Activated CD4-positive, alpha-beta memory T cell treated with anti-CD3 and anti-CD28 coated beads, Interleukin-2, amount 10 ng/mL, durations not matched to agents 7 days and 5 days (primary cell): ENCODE data around the gene PTGER2. TPM values are rescaled to one million over a fixed set of nuclear protein-coding genes. Genes with fewer than 3 reads are reported as not detected.
A peak's percentile ranks its signal among the peaks of the same experiment; 100 is the strongest.

Experiments
- CTCF ChIA-PET: fragments of 350-600 bp; sonication (Branson Sonifier 250); formaldehyde crosslinking; loops from one replicate; lab custom pipeline; 2021; ENCODE audit warnings: antibody characterized with exemption, inconsistent platforms; lab: Charles Lee
- POLR2A ChIA-PET: fragments of 350-600 bp; sonication (Branson Sonifier 250); formaldehyde crosslinking; loops from one replicate; lab custom pipeline; 2021; ENCODE audit warnings: antibody characterized with exemption; lab: Charles Lee
- DNase-seq: peaks from one replicate; pipeline ENCODE4 v3.0.0-alpha.2; 2020
- H3K27ac Mint-ChIP-seq: one replicate; pipeline ENCODE4 v1.8.0; 2021; ENCODE audit warnings: mild to moderate bottlenecking, mixed read lengths
- H3K27me3 Mint-ChIP-seq: one replicate; pipeline ENCODE4 v1.8.0; 2021; ENCODE audit warnings: mixed read lengths
- H3K36me3 Mint-ChIP-seq: one replicate; pipeline ENCODE4 v1.8.0; 2021; ENCODE audit warnings: low read depth, mixed read lengths
- H3K4me1 Mint-ChIP-seq: one replicate; pipeline ENCODE4 v1.8.0; 2021; ENCODE audit warnings: mixed read lengths
- H3K4me3 Mint-ChIP-seq: one replicate; pipeline ENCODE4 v1.8.0; 2021; ENCODE audit warnings: mild to moderate bottlenecking, mixed read lengths
- H3K9me3 Mint-ChIP-seq: one replicate; pipeline ENCODE4 v1.8.0; 2021; ENCODE audit warnings: mixed read lengths
- total RNA-seq, 2 experiments: library from RNA; stranded (reverse); gene quantifications; one replicate each; pipeline ENCODE4 v1.2.3, GENCODE V29; 2021

PTGER2 gene
- total RNA-seq, 2 experiments from 2014 or later, result 108 to 112 TPM

DNA sequence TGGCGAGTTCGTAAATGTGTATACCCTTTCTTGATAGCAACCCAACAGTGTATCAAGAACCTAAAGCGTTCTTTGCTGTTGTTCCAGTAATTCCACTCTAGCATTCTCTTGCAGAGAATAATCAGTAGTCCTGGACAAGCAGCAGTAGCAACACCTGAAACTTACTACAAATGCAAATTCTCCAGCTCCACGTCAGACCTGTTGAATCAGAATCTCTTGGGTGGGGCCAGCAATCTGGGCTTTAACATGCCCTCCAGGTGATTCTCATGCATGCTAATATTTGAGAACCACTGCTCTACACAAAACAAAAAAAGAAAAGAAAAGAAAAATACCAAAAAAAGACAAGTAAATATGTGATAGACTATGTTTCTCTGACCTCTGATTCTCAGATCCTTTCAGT lies 36.6 kb upstream of the PTGER2 start:
- POLR2A ChIA-PET, result no interaction called here

DNA sequence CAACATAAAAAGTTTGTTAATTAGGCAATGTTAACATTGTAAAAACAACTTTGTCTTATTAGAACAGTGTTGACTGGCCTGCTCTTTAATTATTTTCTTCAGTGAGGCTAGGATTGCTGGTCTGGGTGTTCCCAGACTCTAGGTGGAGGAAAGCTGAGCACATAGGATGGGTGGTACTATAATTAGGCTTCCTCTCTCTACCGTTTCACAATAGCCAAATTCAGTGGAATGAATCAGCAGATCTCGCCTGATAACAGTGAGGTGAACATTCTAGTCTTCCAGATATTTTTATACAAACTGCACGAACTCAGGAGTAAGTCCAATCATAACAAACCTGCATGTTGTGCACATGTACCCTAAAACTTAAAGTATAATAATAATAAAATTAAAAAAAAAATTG lies 34.7 kb upstream of the PTGER2 start:
- Mint-ChIP-seq H3K27me3 (peaks cover 7% of the 10 kb centered on the region), H3K27ac (no peak overlapping the region), H3K36me3 (peaks cover 6% of the 10 kb centered on the region), H3K4me3 (no peak overlapping the region), H3K4me1 (peaks cover 26% of the 10 kb centered on the region), H3K9me3 (peaks cover 4% of the 10 kb centered on the region)
- DNase-seq, result no peak
- CTCF ChIA-PET, result interaction anchor here (0.9 to 2.1 kb wide), 2 partner anchors 11 to 283 kb away, joined by 3 to 4 read pairs; no protein-coding TSS in a partner anchor
- POLR2A ChIA-PET, result no interaction called here

More for the DNA sequence above, 36.6 kb upstream of the PTGER2 start:
- CTCF ChIA-PET, result no interaction called here
- Mint-ChIP-seq H3K36me3 (no peaks in the 10 kb centered on the region), H3K4me3 (no peak overlapping the region), H3K27me3 (peaks cover 14% of the 10 kb centered on the region), H3K27ac (no peak overlapping the region), H3K4me1 (peaks cover 23% of the 10 kb centered on the region), H3K9me3 (no peaks in the 10 kb centered on the region)
- no peak for DNase-seq

DNA sequence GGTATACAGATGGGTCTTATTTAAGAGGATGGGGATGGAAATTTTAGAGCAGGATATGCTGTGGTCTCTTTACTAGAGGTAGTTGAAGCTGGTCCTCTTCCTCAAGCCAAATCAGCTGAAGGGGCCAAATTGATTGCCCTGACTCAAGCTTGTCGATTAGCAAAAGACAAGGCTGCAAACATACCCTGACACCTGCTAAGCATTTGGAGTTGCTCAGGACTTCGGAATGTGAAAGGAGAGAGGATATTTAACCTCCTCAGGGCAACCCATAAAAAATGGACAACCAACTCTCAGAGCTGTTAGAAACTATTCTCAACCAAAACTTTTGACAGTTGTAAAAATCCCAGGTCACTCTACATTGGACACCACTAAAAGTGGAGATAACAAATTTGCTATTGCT lies 31.0 kb upstream of the PTGER2 start:
- Mint-ChIP-seq H3K36me3 (peaks cover 6% of the 10 kb centered on the region), H3K4me1 (peaks cover 50% of the 10 kb centered on the region), H3K4me3 (no peak overlapping the region), H3K27ac (no peak overlapping the region), H3K9me3 (peaks cover 6% of the 10 kb centered on the region), H3K27me3 (no peaks in the 10 kb centered on the region)
- ChIA-PET POLR2A (no interaction called here), CTCF (interaction anchor here (0.6 kb wide), 1 partner anchor 17 kb away, joined by 3 read pairs; no protein-coding TSS in a partner anchor)
- no peak for DNase-seq

DNA sequence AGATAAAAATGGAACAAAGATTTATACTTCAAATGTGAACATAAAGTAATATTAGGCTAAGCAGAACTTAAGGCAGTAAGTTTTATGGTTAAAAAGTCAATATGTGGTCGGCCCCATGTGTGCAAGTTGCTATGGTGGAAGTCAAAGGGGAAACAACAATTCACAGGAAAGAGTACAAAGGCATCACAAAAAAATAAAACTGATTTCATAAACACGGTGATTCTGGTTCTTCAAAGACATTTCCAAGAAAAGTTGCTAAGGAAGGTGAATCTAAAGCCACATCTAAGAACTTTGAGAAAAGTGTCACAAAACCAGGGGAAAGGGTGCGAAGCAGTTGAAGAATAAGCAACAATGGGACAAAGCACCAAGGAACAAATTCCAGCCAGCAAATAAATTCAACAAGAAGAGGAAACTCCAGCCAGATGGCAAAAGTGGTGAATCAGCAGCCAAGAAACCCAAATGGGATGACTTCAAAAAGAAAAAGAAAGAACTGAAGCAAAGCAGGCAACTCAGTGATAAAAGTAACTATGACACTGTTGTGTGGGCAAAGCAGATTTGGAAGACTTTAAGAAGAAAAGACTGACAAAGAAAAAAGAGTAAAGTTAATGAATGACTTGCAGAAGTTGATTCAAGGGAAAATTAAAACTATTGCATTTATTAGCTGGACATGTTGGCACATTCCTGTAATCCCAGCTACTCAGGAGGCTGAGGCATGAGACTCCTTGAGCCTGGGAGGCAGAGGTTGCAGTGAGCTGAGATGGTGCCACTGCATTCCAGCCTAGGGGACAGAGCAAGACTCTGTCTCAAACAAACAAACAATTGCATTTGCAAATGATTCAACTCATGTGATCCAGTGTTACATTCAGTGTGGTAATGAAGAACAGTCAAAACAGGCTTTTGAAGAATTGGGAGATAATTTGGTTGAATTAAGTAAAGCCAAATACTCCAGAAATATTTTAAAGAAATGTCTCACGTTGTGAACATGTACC lies 27.2 kb upstream of the PTGER2 start:
- peak overlapping the region; percentile 9 for H3K4me3 Mint-ChIP-seq
- peaks cover 39% of the 10 kb centered on the region for H3K4me1 Mint-ChIP-seq
- H3K9me3 Mint-ChIP-seq, result peaks cover 6% of the 10 kb centered on the region
- H3K27ac Mint-ChIP-seq, result peak overlapping the region; percentile 74
- no peak for DNase-seq
- CTCF ChIA-PET, result interaction anchor here (1.4 kb wide), 1 partner anchor 243 kb away, joined by 4 read pairs; no protein-coding TSS in a partner anchor
- POLR2A ChIA-PET, result interaction anchor here (0.7 kb wide), 2 partner anchors 181 to 455 kb away, joined by 3 to 4 read pairs; no protein-coding TSS in a partner anchor
- H3K27me3 Mint-ChIP-seq, result peaks cover 2% of the 10 kb centered on the region
- peaks cover 9% of the 10 kb centered on the region for H3K36me3 Mint-ChIP-seq

DNA sequence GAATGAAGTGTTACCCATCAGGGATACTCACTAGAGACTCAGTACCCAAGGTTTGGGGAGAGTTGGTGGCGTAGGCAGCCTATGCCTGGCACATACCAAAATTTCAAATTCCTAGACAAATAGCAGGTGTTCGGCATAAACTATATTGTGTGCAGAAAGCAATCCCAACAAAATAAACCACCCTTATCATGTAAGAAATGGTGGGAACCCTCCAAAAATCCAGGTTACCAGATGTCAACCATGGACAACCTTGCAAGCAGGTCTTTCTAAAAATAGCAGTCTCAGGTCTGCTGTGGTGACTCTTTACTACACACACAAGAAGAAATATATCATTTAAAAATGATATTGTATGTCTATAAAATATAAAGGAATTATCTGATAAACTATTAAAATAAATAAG lies 17.7 kb upstream of the PTGER2 start:
- POLR2A ChIA-PET, result no interaction called here
- DNase-seq, result no peak
- Mint-ChIP-seq H3K9me3 (no peaks in the 10 kb centered on the region), H3K27ac (no peak overlapping the region), H3K36me3 (peaks cover 5% of the 10 kb centered on the region), H3K4me1 (peaks cover 25% of the 10 kb centered on the region), H3K4me3 (no peak overlapping the region), H3K27me3 (peaks cover 5% of the 10 kb centered on the region)
- CTCF ChIA-PET, result no interaction called here

DNA sequence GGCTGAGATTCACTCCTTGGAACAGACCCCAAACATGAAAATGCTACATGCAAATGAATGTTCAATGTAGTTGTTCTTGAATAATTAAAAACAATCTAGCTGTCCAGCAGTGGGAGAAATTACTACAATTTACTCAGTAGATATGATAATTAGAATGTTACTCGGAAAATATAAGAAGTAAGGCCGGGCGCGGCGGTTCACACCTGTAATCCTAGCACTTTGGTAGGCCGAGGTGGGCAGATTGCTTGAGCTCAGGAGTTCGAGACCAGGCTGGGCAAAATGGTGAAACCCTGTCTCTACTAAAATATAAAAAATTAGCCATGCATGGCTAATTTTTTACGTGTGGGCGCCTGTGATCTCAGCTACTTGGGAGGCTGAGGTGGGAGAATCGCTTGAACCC lies 15.3 kb upstream of the PTGER2 start:
- Mint-ChIP-seq H3K4me1 (peaks cover 37% of the 10 kb centered on the region), H3K36me3 (peaks cover 9% of the 10 kb centered on the region), H3K4me3 (no peak overlapping the region), H3K9me3 (no peaks in the 10 kb centered on the region), H3K27me3 (peaks cover 6% of the 10 kb centered on the region), H3K27ac (no peak overlapping the region)
- ChIA-PET POLR2A (no interaction called here), CTCF (interaction anchor here (0.6 to 3.5 kb wide), 4 partner anchors 15 to 197 kb away, joined by 3 to 19 read pairs (median 10); partner anchors contain the start of gene PTGER2)
- no peak for DNase-seq

DNA sequence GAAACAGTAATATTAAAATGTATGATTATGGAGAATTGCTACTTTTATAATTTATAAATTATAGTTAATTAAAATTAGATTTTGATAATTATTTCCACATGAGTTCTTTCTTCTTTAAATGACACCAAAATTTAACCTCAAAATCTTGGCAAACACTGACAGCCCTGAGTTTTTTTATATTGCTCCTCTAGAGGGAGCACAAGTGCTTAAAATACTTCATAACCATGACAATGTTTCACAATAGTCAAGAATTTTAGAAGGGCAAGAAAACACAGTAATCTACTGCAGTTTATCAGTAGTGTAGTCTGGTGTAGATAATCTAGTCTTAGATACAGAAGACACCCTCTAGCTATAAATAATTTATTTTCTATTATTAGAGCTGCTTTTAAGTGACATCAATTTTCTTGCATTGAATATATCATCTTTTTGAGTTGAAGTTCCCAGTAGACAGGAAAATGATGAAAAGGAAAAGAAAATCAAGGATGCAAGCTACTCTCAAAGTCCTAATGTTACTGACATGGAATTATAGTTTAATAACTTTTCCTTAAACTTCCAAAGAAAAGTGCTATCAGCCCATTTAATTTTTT lies 14.3 kb upstream of the PTGER2 start:
- Mint-ChIP-seq H3K4me1 (peaks cover 41% of the 10 kb centered on the region), H3K27ac (no peak overlapping the region), H3K36me3 (peaks cover 17% of the 10 kb centered on the region), H3K27me3 (peaks cover 12% of the 10 kb centered on the region), H3K4me3 (no peak overlapping the region), H3K9me3 (no peaks in the 10 kb centered on the region)
- ChIA-PET POLR2A (interaction anchor here (1.0 to 2.3 kb wide), 9 partner anchors 11 to 254 kb away, joined by 3 to 12 read pairs (median 4); partner anchors contain the start of genes GPR137C, PTGER2 and TXNDC16), CTCF (interaction anchor here (0.7 to 3.5 kb wide), 24 partner anchors 10 to 1310 kb away, joined by 3 to 19 read pairs (median 4); partner anchors contain the start of genes GPR137C, PTGER2 and TXNDC16)
- DNase-seq, result no peak

DNA sequence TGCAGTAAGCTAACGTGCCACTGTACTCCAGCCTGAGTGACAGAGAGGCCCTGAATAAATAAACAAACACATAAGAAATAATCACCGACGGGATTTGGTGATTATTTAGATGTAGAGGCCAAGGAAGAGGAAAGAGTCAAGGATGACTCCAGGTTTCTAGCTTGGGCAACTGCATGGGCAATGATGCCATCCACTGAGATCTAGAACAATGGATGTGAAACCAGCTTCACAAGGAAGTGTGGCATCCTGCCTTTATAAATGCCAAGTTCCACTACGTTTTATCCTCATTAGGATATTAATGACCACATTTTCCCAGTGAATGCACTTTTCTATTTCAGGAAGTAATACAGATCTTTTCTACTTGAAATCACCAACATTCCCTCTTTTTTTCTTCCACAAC lies 10.9 kb upstream of the PTGER2 start:
- H3K9me3 Mint-ChIP-seq, result no peaks in the 10 kb centered on the region
- ChIA-PET CTCF (interaction anchor here (1.0 kb wide), 1 partner anchor 98 kb away, joined by 3 read pairs; no protein-coding TSS in a partner anchor), POLR2A (interaction anchor here (0.9 to 4.0 kb wide), 3 partner anchors 12 to 249 kb away, joined by 3 to 27 read pairs (median 3); partner anchors contain the start of gene PTGER2)
- peaks cover 12% of the 10 kb centered on the region for H3K27me3 Mint-ChIP-seq
- peaks cover 33% of the 10 kb centered on the region for H3K36me3 Mint-ChIP-seq
- no peak for DNase-seq
- no peak overlapping the region for H3K4me3 Mint-ChIP-seq
- peaks cover 49% of the 10 kb centered on the region for H3K4me1 Mint-ChIP-seq
- H3K27ac Mint-ChIP-seq, result no peak overlapping the region

DNA sequence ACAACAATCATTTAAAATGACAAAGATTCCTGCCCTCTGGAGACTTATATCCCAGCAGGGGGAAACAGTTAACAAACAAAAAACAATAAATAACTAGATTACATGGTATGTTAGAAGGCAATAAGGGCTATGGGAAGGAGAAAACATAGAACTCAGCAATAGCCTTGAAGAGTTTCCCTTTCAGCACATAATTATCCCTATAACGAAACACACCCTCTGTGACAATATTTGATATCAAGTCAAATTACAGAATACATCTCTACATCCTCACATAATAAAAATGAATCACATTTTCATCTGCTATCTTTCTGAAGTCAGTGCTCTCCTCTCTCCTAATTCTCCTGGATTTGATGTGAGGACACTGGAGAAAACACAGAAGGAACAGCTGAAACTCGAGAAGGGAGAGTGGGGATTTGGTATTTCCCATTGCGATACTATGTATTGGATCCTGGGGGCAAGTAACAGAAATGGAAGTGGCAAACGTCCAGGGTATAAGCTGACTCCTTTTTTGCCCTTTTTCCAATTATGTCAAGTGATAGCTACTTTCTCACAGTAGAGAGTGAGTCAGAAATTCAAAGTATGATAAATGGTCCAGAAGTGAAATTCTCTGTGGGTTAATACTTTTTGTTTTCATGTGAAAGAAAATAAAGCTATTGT lies 9.7 kb upstream of the PTGER2 start:
- no peak overlapping the region for H3K4me3 Mint-ChIP-seq
- peaks cover 12% of the 10 kb centered on the region for H3K27me3 Mint-ChIP-seq
- peaks cover 43% of the 10 kb centered on the region for H3K36me3 Mint-ChIP-seq
- ChIA-PET CTCF (interaction anchor here (1.0 to 1.8 kb wide), 4 partner anchors 10 to 98 kb away, joined by 3 to 5 read pairs (median 4); partner anchors contain the start of gene PTGER2), POLR2A (interaction anchor here (0.7 to 4.0 kb wide), 3 partner anchors 11 to 58 kb away, joined by 4 to 27 read pairs (median 4); partner anchors contain the start of gene PTGER2)
- H3K4me1 Mint-ChIP-seq, result peaks cover 49% of the 10 kb centered on the region
- no peak overlapping the region for H3K27ac Mint-ChIP-seq
- no peak for DNase-seq
- H3K9me3 Mint-ChIP-seq, result no peaks in the 10 kb centered on the region

DNA sequence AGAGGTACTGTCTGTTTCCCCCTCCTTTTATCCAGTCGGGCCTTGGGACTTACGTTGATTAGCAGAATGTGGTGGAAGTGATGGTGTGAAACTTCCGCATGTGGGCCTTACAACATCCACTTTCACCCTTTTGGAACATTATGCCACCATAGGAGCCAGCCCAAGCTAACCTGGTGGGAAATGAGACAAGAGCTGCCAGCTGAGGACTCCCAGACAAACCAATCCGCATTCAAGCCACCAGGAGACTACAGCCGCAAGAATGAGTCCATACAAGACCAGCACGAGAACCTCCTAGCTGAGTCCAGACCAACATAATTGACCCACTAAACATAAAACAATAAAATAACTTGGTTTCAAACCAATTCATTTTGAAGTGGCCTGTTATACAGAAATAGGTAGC lies 9.1 kb upstream of the PTGER2 start:
- Mint-ChIP-seq H3K4me1 (peaks cover 52% of the 10 kb centered on the region), H3K27ac (no peak overlapping the region), H3K36me3 (peaks cover 50% of the 10 kb centered on the region), H3K4me3 (no peak overlapping the region), H3K9me3 (no peaks in the 10 kb centered on the region), H3K27me3 (peaks cover 12% of the 10 kb centered on the region)
- CTCF ChIA-PET, result interaction anchor here (1.0 to 1.8 kb wide), 4 partner anchors 9 to 110 kb away, joined by 3 to 8 read pairs (median 4); partner anchors contain the start of gene PTGER2
- no peak for DNase-seq
- POLR2A ChIA-PET, result interaction anchor here (0.6 to 4.0 kb wide), 5 partner anchors 10 to 58 kb away, joined by 3 to 27 read pairs (median 4); partner anchors contain the start of gene PTGER2

DNA sequence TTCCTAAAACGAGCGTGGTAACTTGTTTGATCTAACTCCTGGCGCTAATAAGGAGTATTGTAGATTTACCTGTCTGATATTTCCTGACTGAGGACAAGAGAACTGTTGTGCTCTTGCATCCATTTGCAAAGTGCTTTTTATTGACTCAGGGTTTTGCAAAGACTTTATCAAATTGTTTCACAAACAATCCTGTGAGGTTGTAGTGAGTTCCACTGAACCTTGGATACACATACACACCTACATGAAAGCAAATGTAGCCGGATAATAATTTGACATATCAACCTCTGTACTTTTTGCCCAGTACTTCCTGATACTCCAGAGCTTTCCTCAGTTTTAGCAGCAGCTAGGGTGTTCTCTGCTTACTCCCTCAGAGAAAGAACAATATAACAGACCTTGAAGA lies 6.7 kb upstream of the PTGER2 start:
- Mint-ChIP-seq H3K4me1 (peaks cover 57% of the 10 kb centered on the region), H3K27me3 (peaks cover 9% of the 10 kb centered on the region), H3K27ac (no peak overlapping the region), H3K9me3 (no peaks in the 10 kb centered on the region), H3K4me3 (no peak overlapping the region), H3K36me3 (peaks cover 67% of the 10 kb centered on the region)
- no peak for DNase-seq
- POLR2A ChIA-PET, result no interaction called here
- CTCF ChIA-PET, result no interaction called here

DNA sequence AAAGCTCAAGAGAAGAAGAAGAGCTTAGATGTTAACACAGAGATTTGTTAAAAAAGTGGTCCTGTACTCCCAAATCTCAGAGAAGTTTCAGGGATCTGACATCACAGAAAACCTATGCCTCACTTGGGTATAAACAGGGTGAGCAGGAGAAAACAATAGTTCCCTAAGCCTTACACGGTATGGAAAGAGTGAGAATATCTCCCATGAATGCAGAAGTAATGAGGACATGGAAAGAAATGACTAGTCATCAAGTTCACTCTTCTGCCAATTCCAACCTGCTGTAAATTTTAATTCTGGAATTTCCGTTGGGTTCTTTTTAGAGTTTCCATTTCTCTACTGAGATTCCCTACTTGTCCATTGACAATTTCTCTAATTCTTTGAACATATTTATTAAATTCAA lies 6.2 kb upstream of the PTGER2 start:
- no peaks in the 10 kb centered on the region for H3K9me3 Mint-ChIP-seq
- POLR2A ChIA-PET, result no interaction called here
- no peak for DNase-seq
- H3K4me3 Mint-ChIP-seq, result no peak overlapping the region
- CTCF ChIA-PET, result no interaction called here
- peaks cover 72% of the 10 kb centered on the region for H3K36me3 Mint-ChIP-seq
- peaks cover 9% of the 10 kb centered on the region for H3K27me3 Mint-ChIP-seq
- no peak overlapping the region for H3K27ac Mint-ChIP-seq
- H3K4me1 Mint-ChIP-seq, result peaks cover 58% of the 10 kb centered on the region
